A673 (cell line): ENCODE data around the gene ASAP2. TPM values are rescaled to one million over a fixed set of nuclear protein-coding genes. Genes with fewer than 3 reads are reported as not detected.
A peak's percentile ranks its signal among the peaks of the same experiment; 100 is the strongest.

ENCODE experiments used
- BruUV-seq: library from RNA; stranded (reverse); fragments of 400-500 nt; replicated peaks from 2 replicates; lab custom pipeline; 2021; lab: Mats Ljungman, UMichigan
- CTCF ChIA-PET: fragments of 300-600 bp; sonication (Branson Sonifier 250); formaldehyde crosslinking; loops from one replicate; lab custom pipeline; 2022; ENCODE audit warnings: antibody characterized with exemption; lab: Charles Lee
- POLR2A ChIA-PET: fragments of 300-600 bp; sonication (Branson Sonifier 250); formaldehyde crosslinking; loops from one replicate; lab custom pipeline; 2022; ENCODE audit warnings: antibody characterized with exemption; ENCODE audit not compliant: low non-redundant PET; lab: Charles Lee
- DNase-seq: peaks from one replicate; pipeline ENCODE4 v3.0.0-alpha.2; 2015; ENCODE audit warnings: low spot score
- H3K27ac ChIP-seq: fragments of 200-600 bp; sonication (generic); 2 replicates; pipeline ENCODE4 v1.5.1; 2016; ENCODE audit warnings: mixed run types, low read depth, mild to moderate bottlenecking, mixed read lengths, antibody characterized with exemption, low read length; ENCODE audit not compliant: poor library complexity, severe bottlenecking
- H3K27me3 ChIP-seq: fragments of 200-600 bp; sonication (generic); replicated peaks from 2 replicates; pipeline ENCODE4 v1.6.1; 2017; ENCODE audit warnings: mixed run types, low read depth, mild to moderate bottlenecking, mixed read lengths, antibody characterized with exemption, low read length; ENCODE audit not compliant: insufficient read depth, poor library complexity
- H3K36me3 ChIP-seq: fragments of 200-600 bp; sonication (generic); 2 replicates; pipeline ENCODE4 v1.6.1; 2016; ENCODE audit warnings: mixed run types, mild to moderate bottlenecking, mixed read lengths, antibody characterized with exemption, low read length; ENCODE audit not compliant: insufficient read depth, poor library complexity, severe bottlenecking
- H3K4me1 ChIP-seq: fragments of 200-600 bp; sonication (generic); 2 replicates; pipeline ENCODE4 v1.6.1; 2017; ENCODE audit warnings: mixed run types, mild to moderate bottlenecking, mixed read lengths, antibody characterized with exemption, low read length; ENCODE audit not compliant: insufficient read depth, poor library complexity, severe bottlenecking
- H3K4me3 ChIP-seq: fragments of 200-600 bp; sonication (generic); 2 replicates; pipeline ENCODE4 v1.5.1; 2016; ENCODE audit warnings: low read depth, mixed run types, mild to moderate bottlenecking, mixed read lengths, low read length; ENCODE audit not compliant: poor library complexity, severe bottlenecking
- H3K9me3 ChIP-seq: fragments of 200-600 bp; sonication (generic); 2 replicates; pipeline ENCODE4 v1.6.1; 2016; ENCODE audit warnings: mixed run types, low read depth, mild to moderate bottlenecking, mixed read lengths, antibody characterized with exemption, low read length; ENCODE audit not compliant: poor library complexity, severe bottlenecking
- CTCF ChIP-seq: fragments of 300-800, 200-600 bp; sonication (generic); conservative IDR thresholded peaks from 2 replicates; pipeline ENCODE4 v1.5.1; 2017; ENCODE audit warnings: low read depth, mild to moderate bottlenecking, antibody characterized with exemption, low read length, moderate library complexity, mixed read lengths
- EZH2 ChIP-seq: fragments of 200-600 bp; sonication (generic); IDR thresholded peaks from 2 replicates; pipeline ENCODE4 v1.6.1; 2017; ENCODE audit warnings: borderline replicate concordance, low read depth, mild to moderate bottlenecking, mixed read lengths, antibody characterized with exemption, low read length; ENCODE audit not compliant: poor library complexity, severe bottlenecking
- intact Hi-C: fragments of 100-400 bp; cut with micrococcal nuclease; formaldehyde crosslinking; loops from one replicate; pipeline ENCODE4 v1.10.0; 2022; ENCODE audit not compliant: unreplicated experiment
- total RNA-seq: library from RNA; stranded (reverse); gene quantifications from 2 replicates; pipeline ENCODE4 v1.2.3, GENCODE V29; 2021

ASAP2 gene
- total RNA-seq, 1 experiment from 2014 or later = 46.8 TPM

GRCh38 chr2:9335322-9335832 lies 128.8 kb downstream of the ASAP2 start:
- BruUV-seq = no TSS peak
- intact Hi-C loops = no loop called here
- H3K36me3 ChIP-seq = peaks cover 9% of the 10 kb centered on the region
- H3K27ac ChIP-seq = no peak overlapping the region
- H3K4me3 ChIP-seq = no peak overlapping the region
- H3K9me3 ChIP-seq = no peaks in the 10 kb centered on the region
- H3K27me3 ChIP-seq = no peaks in the 10 kb centered on the region
- ChIA-PET POLR2A (no interaction called here), CTCF (no interaction called here)
- TF ChIP-seq EZH2 = no peak
- no peak for TF ChIP-seq CTCF
- peaks cover 19% of the 10 kb centered on the region for H3K4me1 ChIP-seq
- DNase-seq = no peak

GRCh38 chr2:9336241-9336575 lies 129.6 kb downstream of the ASAP2 start:
- ChIA-PET CTCF (no interaction called here), POLR2A (no interaction called here)
- Histone ChIP-seq H3K36me3 (peaks cover 9% of the 10 kb centered on the region), H3K27ac (peak overlapping the region; percentile 55), H3K4me1 (peaks cover 19% of the 10 kb centered on the region), H3K9me3 (no peaks in the 10 kb centered on the region), H3K4me3 (no peak overlapping the region), H3K27me3 (no peaks in the 10 kb centered on the region)
- intact Hi-C loops = no loop called here
- no TSS peak for BruUV-seq
- TF ChIP-seq CTCF (no peak), EZH2 (no peak)
- DNase-seq = peak; percentile 16

- no TSS peak for BruUV-seq
These were observed 130.1 kb downstream of the ASAP2 start for GRCh38 chr2:9336576-9337314.

More at GRCh38 chr2:9336576-9337314, 130.1 kb downstream of the ASAP2 start:
- TF ChIP-seq EZH2 (no peak), CTCF (no peak)
- Histone ChIP-seq H3K4me3 (no peak overlapping the region), H3K4me1 (peaks cover 19% of the 10 kb centered on the region), H3K9me3 (no peaks in the 10 kb centered on the region), H3K36me3 (peaks cover 9% of the 10 kb centered on the region), H3K27ac (peak overlapping the region; percentile 55), H3K27me3 (no peaks in the 10 kb centered on the region)
- intact Hi-C loops = no loop called here
- DNase-seq = peak; percentile 94
- POLR2A ChIA-PET = no interaction called here
- CTCF ChIA-PET = no interaction called here
